Measurements from ENCODE around the gene GP1BB.

DNA sequence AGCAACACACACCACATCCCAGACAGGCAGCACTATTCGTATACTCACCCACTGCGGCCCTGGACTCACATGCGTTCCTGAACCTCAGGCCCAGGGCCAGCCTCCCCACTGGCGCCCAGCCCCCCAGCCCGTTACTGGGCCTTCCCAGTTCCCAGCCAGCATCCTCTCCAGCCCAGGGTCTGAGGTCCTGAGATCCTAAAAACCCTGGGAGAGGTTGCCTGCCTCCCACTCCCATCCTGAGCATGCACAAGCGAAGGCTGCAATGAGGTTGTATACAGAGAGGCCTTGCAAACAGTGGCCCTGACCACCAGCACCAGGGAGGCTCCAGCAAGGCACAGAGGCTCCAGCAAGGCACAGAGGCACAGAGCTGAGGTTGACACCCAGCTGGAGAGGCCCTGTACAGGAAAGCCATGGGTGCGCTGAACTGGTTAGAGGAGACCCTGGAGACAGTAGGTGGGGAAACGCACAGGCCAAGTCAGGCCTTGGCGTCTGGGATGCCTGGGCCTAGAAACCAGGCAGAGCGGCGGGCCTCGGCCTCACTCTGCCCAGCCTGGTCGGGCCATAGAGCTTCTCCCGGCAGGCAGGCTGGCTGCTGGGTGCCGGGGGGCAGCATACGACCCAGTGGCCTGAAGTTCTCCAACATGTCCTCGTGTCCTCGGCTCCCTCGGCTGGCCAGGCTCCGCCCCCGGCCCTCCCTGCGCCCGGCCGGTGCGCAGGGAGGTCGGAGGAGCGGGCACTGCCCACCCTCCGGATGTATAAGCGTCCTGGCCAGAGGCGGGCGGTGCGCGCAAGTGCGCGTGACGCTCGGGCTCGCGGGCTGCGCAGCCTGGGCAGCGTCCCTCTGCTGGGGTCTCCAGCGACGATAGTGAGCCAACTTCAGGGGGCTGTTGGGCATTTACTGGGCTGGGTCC, 34.9 kb downstream of the GP1BB start:
- TF ChIP-seq REST (IDR thresholded peaks at IDR 0.05; ENCODE audit: low read depth) (no peak), YY1 (IDR thresholded peaks at IDR 0.05; ENCODE audit: low read depth) (no peak), RAD21 (IDR thresholded peaks at IDR 0.05; ENCODE audit: low read depth) (no peak), USF1 (IDR thresholded peaks at IDR 0.05) (no peak), NFIC (IDR thresholded peaks at IDR 0.05) (no peak), FOXM1 (IDR thresholded peaks at IDR 0.05; ENCODE audit: borderline replicate concordance, low read depth) (no peak), EP300 (IDR thresholded peaks at IDR 0.05; ENCODE audit: borderline replicate concordance) (no peak), CREB1 (IDR thresholded peaks at IDR 0.05; ENCODE audit: low read depth) (no peak), CEBPB (IDR thresholded peaks at IDR 0.05) (no peak)
- TF ChIP-seq, protein P1, sequence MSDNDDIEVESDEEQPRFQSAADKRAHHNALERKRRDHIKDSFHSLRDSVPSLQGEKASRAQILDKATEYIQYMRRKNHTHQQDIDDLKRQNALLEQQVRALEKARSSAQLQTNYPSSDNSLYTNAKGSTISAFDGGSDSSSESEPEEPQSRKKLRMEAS (IDR thresholded peaks at IDR 0.05) = no peak
